Sigmoid colon (tissue), 7 donors: ENCODE results near the gene PPARD. TPM values are rescaled to one million over a fixed set of nuclear protein-coding genes. Genes with fewer than 3 reads are reported as not detected.
A peak's percentile ranks its signal among the peaks of the same experiment; 100 is the strongest.

ENCODE experiments used
- DNase-seq: peaks from one replicate; pipeline ENCODE4 v3.0.0-alpha.2; 2019
- H3K27ac ChIP-seq, 4 donors: fragments of 200-600 bp; sonication (generic); one replicate each; pipeline ENCODE4 v1.5.1; 2016 to 2019; ENCODE audit warnings: mild to moderate bottlenecking in 1 of 4
- H3K27me3 ChIP-seq, 3 donors: fragments of 200-600 bp; sonication (generic); one replicate each; pipeline ENCODE4 v1.5.1; 2019; ENCODE audit warnings: mild to moderate bottlenecking in 1 of 3
- H3K36me3 ChIP-seq, 4 donors: fragments of 200-600 bp; sonication (generic); one replicate each; pipeline ENCODE4 v1.5.1; 2016 to 2019
- H3K4me1 ChIP-seq, 4 donors: fragments of 200-600 bp; sonication (generic); one replicate each; pipeline ENCODE4 v1.5.1; 2017 to 2019
- H3K4me3 ChIP-seq, 4 donors: fragments of 200-600 bp; sonication (generic); one replicate each; pipeline ENCODE4 v1.5.1; 2017 to 2019; ENCODE audit warnings: mild to moderate bottlenecking in 2 of 4, moderate library complexity in 1 of 4
- H3K9me3 ChIP-seq, 4 donors: fragments of 200-600 bp in 3 of 4; sonication (generic) in 3 of 4; one replicate each; pipeline versions ENCODE4 v1.5.1 to v1.6.1; 2013 to 2019
- CTCF ChIP-seq, 4 experiments: fragments of 450-650 bp in 3 of 4; fragments of 200-600 bp in 1 of 4; IDR thresholded peaks; one replicate each; pipeline ENCODE4 v1.5.1; 2016 to 2019; ENCODE audit warnings: antibody characterized with exemption in 4 of 4, mild to moderate bottlenecking in 3 of 4, moderate library complexity in 2 of 4
- EP300 ChIP-seq, 4 donors: sonication (generic); formaldehyde crosslinking; IDR thresholded peaks; one replicate each; pipeline ENCODE4 v1.6.1; 2017; ENCODE audit warnings: antibody characterized with exemption in 4 of 4
- POLR2A ChIP-seq, 2 donors: fragments of 450-650 bp; IDR thresholded peaks; one replicate each; pipeline ENCODE4 v1.6.1; 2016; ENCODE audit warnings: antibody characterized with exemption in 2 of 2, mild to moderate bottlenecking in 2 of 2, moderate library complexity in 2 of 2
- POLR2AphosphoS5 ChIP-seq, 4 donors: sonication (generic); formaldehyde crosslinking; IDR thresholded peaks; one replicate each; pipeline ENCODE4 v1.6.1; 2017; ENCODE audit warnings: antibody characterized with exemption in 4 of 4
- WGBS, 2 donors: extraction: QIAGEN DNeasy Blood & Tissue Kit; methylation state at CpG; one replicate each; pipeline ENCODE4 v1.1.7; 2013; 5-methylcytosine and 5-hydroxymethylcytosine counted together
- intact Hi-C: fragments of 100-400 bp; cut with DNase I; formaldehyde crosslinking; loops from one replicate; pipeline ENCODE4 v1.15.1; 2023
- polyA plus RNA-seq, 3 donors: library from polyadenylated mRNA; stranded (reverse); fragments of 200-250 nt; gene quantifications; one replicate each; pipeline ENCODE4 v1.2.3, GENCODE V29; 2013
- total RNA-seq, 4 donors: library from RNA; depleted of rRNA; stranded (reverse); fragments of >200 nt; gene quantifications; one replicate each; pipeline ENCODE4 v1.1.0, GENCODE V29; 2016
- donor health status: healthy with polysubstance abuse.
- donor health status: Bipolar disorder and iron deficiency.
- donor health status: healthy.

The PPARD gene
- total and polyA plus RNA-seq, 7 donors: 5.8 to 75.4 (median 16.8) TPM

GRCh38 chr6:35468980-35469750, 126.8 kb downstream of the PPARD start:
- Histone ChIP-seq H3K4me1 (peaks cover 0 to 46% (median 44%) of the 10 kb centered on the region in 4 donors), H3K36me3 (peaks cover 6 to 47% (median 24%) of the 10 kb centered on the region in 4 donors), H3K27ac (peak overlapping the region; percentile 81 to 93 (median 92)), H3K4me3 (peak overlapping the region; percentile 52 to 81 (median 66)), H3K9me3 (no peaks in the 10 kb centered on the region), H3K27me3 (no peaks in the 10 kb centered on the region)
- TF ChIP-seq CTCF (IDR thresholded peaks at IDR 0.05): no peak
- TF ChIP-seq EP300 (IDR thresholded peaks at IDR 0.05): no peak
- TF ChIP-seq POLR2A (IDR thresholded peaks at IDR 0.05): no peak
- TF ChIP-seq POLR2AphosphoS5 (IDR thresholded peaks at IDR 0.05): peak in 1 of 4 donors; percentile 59
- intact Hi-C loops: loop anchor here (1.0 to 2.0 kb wide), 3 partner anchors 16 to 126 kb away; partner anchors contain the start of gene FANCE
- DNase-seq: no peak
- WGBS, 2 donors: 1 to 3% methylated on average over 37 of the region's 37 CpGs

GRCh38 chr6:35469751-35470662, 127.6 kb downstream of the PPARD start:
- Histone ChIP-seq H3K4me3 (peak overlapping the region; percentile 52 to 81 (median 66)), H3K27me3 (no peaks in the 10 kb centered on the region), H3K27ac (peak overlapping the region; percentile 81 to 93 (median 92)), H3K9me3 (no peaks in the 10 kb centered on the region), H3K36me3 (peaks cover 14 to 55% (median 31%) of the 10 kb centered on the region in 4 donors), H3K4me1 (peaks cover 0 to 46% (median 44%) of the 10 kb centered on the region in 4 donors)
- TF ChIP-seq EP300 (IDR thresholded peaks at IDR 0.05): no peak
- no peak for TF ChIP-seq POLR2A (IDR thresholded peaks at IDR 0.05)
- TF ChIP-seq CTCF (IDR thresholded peaks at IDR 0.05): no peak
- TF ChIP-seq POLR2AphosphoS5 (IDR thresholded peaks at IDR 0.05): peak; percentile 9 to 83 (median 63)
- no peak for DNase-seq
- WGBS, 2 donors: 17 to 42% methylated on average over 18 of the region's 18 CpGs
- intact Hi-C loops: loop anchor here (2.0 kb wide), 2 partner anchors 15 to 17 kb away; partner anchors contain the start of gene FANCE

GRCh38 chr6:35470663-35471120, 128.3 kb downstream of the PPARD start:
- Histone ChIP-seq H3K9me3 (no peaks in the 10 kb centered on the region), H3K36me3 (peaks cover 14 to 62% (median 37%) of the 10 kb centered on the region in 4 donors), H3K27ac (peak overlapping the region; percentile 81 to 93 (median 92)), H3K27me3 (no peaks in the 10 kb centered on the region), H3K4me1 (peaks cover 0 to 46% (median 44%) of the 10 kb centered on the region in 4 donors), H3K4me3 (no peak overlapping the region)
- TF ChIP-seq EP300 (IDR thresholded peaks at IDR 0.05) (no peak), POLR2A (IDR thresholded peaks at IDR 0.05) (no peak), POLR2AphosphoS5 (IDR thresholded peaks at IDR 0.05) (no peak), CTCF (IDR thresholded peaks at IDR 0.05) (no peak)
- 38 to 58% methylated on average over 3 of the region's 3 CpGs for WGBS, 2 donors
- DNase-seq: no peak
- intact Hi-C loops: loop anchor here (2.0 kb wide), 1 partner anchor 14 kb away; no protein-coding TSS in a partner anchor

- 53 to 64% methylated on average over 8 of the region's 8 CpGs for WGBS, 2 donors
- Histone ChIP-seq H3K4me3 (no peak overlapping the region), H3K27me3 (no peaks in the 10 kb centered on the region), H3K4me1 (peaks cover 0 to 46% (median 44%) of the 10 kb centered on the region in 4 donors), H3K36me3 (peaks cover 14 to 74% (median 46%) of the 10 kb centered on the region in 4 donors), H3K9me3 (no peaks in the 10 kb centered on the region), H3K27ac (peak overlapping the region; percentile 81 to 93 (median 92))
- intact Hi-C loops: loop anchor here (2.0 kb wide), 1 partner anchor 13 kb away; no protein-coding TSS in a partner anchor
- DNase-seq: no peak
- TF ChIP-seq POLR2A (IDR thresholded peaks at IDR 0.05) (no peak), POLR2AphosphoS5 (IDR thresholded peaks at IDR 0.05) (no peak), CTCF (IDR thresholded peaks at IDR 0.05) (no peak), EP300 (IDR thresholded peaks at IDR 0.05) (no peak)
These were observed 129.5 kb downstream of the PPARD start for GRCh38 chr6:35471836-35472345.
